OCI-M2 (cell line): ENCODE data around the gene HNRNPAB.
"Not testable (repeated sequence)": the region's sequence is repeated elsewhere in the genome, so short reads cannot be mapped to it uniquely, and the experiment has no call there.

ENCODE experiments used
- DNase-seq: peaks from one replicate; lab custom pipeline; 2025; ENCODE audit not compliant: unreplicated experiment; lab: John Stamatoyannopoulos, UW

The HNRNPAB gene

GRCh38 chr5:178196281-178196812, 8.0 kb upstream of the HNRNPAB start:
- no peak for DNase-seq

- DNase-seq: no peak
These were observed 7.3 kb upstream of the HNRNPAB start for GRCh38 chr5:178196986-178197385.

- not testable (repeated sequence) for DNase-seq
These were observed 6.2 kb upstream of the HNRNPAB start for GRCh38 chr5:178198151-178198550.

- no peak for DNase-seq
These were observed 5.6 kb upstream of the HNRNPAB start for GRCh38 chr5:178198706-178199105.

GRCh38 chr5:178199581-178200434, 4.5 kb upstream of the HNRNPAB start:
- DNase-seq: no peak

- no peak for DNase-seq
These were observed 3.0 kb upstream of the HNRNPAB start for GRCh38 chr5:178201221-178201926.

GRCh38 chr5:178201927-178202235, 2.5 kb upstream of the HNRNPAB start:
- no peak for DNase-seq

GRCh38 chr5:178202541-178202940, 1.8 kb upstream of the HNRNPAB start:
- no peak for DNase-seq

GRCh38 chr5:178203670-178204181, 607 bp upstream of the HNRNPAB start:
- DNase-seq: no peak

- DNase-seq: no peak
These were observed 809 bp downstream of the HNRNPAB start for GRCh38 chr5:178204935-178205748.

- no peak for DNase-seq
These were observed 1.4 kb downstream of the HNRNPAB start for GRCh38 chr5:178205749-178206047.

- no peak for DNase-seq
These were observed 2.1 kb downstream of the HNRNPAB start for GRCh38 chr5:178206166-178207101.

- no peak for DNase-seq
These were observed 3.0 kb downstream of the HNRNPAB start for GRCh38 chr5:178207183-178207916.

- DNase-seq: no peak
These were observed 3.6 kb downstream of the HNRNPAB start for GRCh38 chr5:178207917-178208280.

GRCh38 chr5:178208540-178209227, 4.4 kb downstream of the HNRNPAB start:
- DNase-seq: no peak

- DNase-seq: no peak
These were observed 5.2 kb downstream of the HNRNPAB start for GRCh38 chr5:178209334-178210072.

GRCh38 chr5:178210073-178210535, 5.8 kb downstream of the HNRNPAB start:
- no peak for DNase-seq

GRCh38 chr5:178210686-178211085, 6.4 kb downstream of the HNRNPAB start:
- DNase-seq: no peak
